Body of pancreas (tissue), 4 donors: ENCODE results near the gene PRKAG2.

Experiments
- POLR2A ChIP-seq, 3 donors: fragments of 450-650 bp; IDR thresholded peaks; one replicate each; pipeline ENCODE4 v1.6.1; 2016; ENCODE audit warnings: antibody characterized with exemption in 3 of 3, mild to moderate bottlenecking in 2 of 3
- TF ChIP-seq, protein P1 (sequence below), 7 experiments: fragments of 450-650 bp in 4 of 7; fragments of 200-600 bp in 3 of 7; sonication (generic) in 3 of 7; IDR thresholded peaks; one replicate each; pipeline ENCODE4 v1.5.1; 2016 to 2019; ENCODE audit warnings: antibody characterized with exemption in 7 of 7

DNA sequence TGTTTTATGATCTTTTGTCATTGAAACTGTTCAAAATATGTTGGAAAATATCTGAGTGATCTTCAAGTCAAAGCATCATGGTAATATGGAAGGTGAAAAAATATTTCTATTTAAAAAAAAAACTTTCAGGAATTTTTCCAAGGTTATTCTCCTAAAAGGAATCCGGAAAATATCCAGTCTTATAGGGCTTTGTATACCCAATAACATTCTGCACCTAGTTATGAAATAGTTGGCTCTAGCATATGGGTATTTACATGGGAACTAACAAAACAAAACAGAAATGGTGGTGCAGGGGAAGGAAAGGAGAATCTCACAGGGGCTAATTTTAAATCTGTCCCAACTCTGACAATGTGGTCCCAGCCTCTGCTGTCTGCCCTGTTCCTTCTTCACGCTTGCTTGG, 190.1 kb downstream of the PRKAG2 start:
- TF ChIP-seq, protein P1, sequence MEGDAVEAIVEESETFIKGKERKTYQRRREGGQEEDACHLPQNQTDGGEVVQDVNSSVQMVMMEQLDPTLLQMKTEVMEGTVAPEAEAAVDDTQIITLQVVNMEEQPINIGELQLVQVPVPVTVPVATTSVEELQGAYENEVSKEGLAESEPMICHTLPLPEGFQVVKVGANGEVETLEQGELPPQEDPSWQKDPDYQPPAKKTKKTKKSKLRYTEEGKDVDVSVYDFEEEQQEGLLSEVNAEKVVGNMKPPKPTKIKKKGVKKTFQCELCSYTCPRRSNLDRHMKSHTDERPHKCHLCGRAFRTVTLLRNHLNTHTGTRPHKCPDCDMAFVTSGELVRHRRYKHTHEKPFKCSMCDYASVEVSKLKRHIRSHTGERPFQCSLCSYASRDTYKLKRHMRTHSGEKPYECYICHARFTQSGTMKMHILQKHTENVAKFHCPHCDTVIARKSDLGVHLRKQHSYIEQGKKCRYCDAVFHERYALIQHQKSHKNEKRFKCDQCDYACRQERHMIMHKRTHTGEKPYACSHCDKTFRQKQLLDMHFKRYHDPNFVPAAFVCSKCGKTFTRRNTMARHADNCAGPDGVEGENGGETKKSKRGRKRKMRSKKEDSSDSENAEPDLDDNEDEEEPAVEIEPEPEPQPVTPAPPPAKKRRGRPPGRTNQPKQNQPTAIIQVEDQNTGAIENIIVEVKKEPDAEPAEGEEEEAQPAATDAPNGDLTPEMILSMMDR (IDR thresholded peaks at IDR 0.05) = no peak
- no peak for TF ChIP-seq POLR2A (IDR thresholded peaks at IDR 0.05)
